ENCODE measurements around the gene CLPSL2. TPM values are rescaled to one million over a fixed set of nuclear protein-coding genes. Genes with fewer than 3 reads are reported as not detected.

The CLPSL2 gene
- total RNA-seq, 1 donor from 2014 or later = not detected

- TF ChIP-seq EZH2 (IDR thresholded peaks at IDR 0.05; ENCODE audit: insufficient read depth, low read length) = no peak
- no peak for TF ChIP-seq CTCF (IDR thresholded peaks at IDR 0.05; ENCODE audit: insufficient read depth, low read depth, low read length)
- no peaks in the 10 kb centered on the region for H3K4me1 ChIP-seq (ENCODE audit: insufficient read depth, low read length)
- no peak overlapping the region for H3K4me3 ChIP-seq (ENCODE audit: insufficient read depth, low read depth, low read length)
- no peak overlapping the region for H3K4me3 Mint-ChIP-seq (ENCODE audit: unreplicated experiment)
- no peak overlapping the region for H3K9ac ChIP-seq (ENCODE audit: low read length)
- no peaks in the 10 kb centered on the region for H4K20me1 ChIP-seq (ENCODE audit: insufficient read depth, low read length)
- no peaks in the 10 kb centered on the region for H3K9me3 ChIP-seq (ENCODE audit: insufficient read depth, low read depth, low read length)
- FAIRE-seq (no peak), DNase-seq (ENCODE audit: low read depth) (no peak)
- no peak overlapping the region for H3K27ac Mint-ChIP-seq (ENCODE audit: unreplicated experiment)
- H3K79me2 ChIP-seq (ENCODE audit: insufficient read depth, low read length) = no peaks in the 10 kb centered on the region
- peaks cover 1% of the 10 kb centered on the region for H3K36me3 Mint-ChIP-seq (ENCODE audit: low read depth, unreplicated experiment)
- H3K27me3 Mint-ChIP-seq (ENCODE audit: low read depth, unreplicated experiment) = peaks cover 4% of the 10 kb centered on the region
- H3K36me3 ChIP-seq (ENCODE audit: insufficient read depth, low read length) = no peaks in the 10 kb centered on the region
- H3K4me2 ChIP-seq (ENCODE audit: low read length) = no peak overlapping the region
- H3K27me3 ChIP-seq (ENCODE audit: insufficient read depth, low read length) = no peaks in the 10 kb centered on the region
- H3K27ac ChIP-seq (ENCODE audit: low read depth, low read length) = no peak overlapping the region
- no peaks in the 10 kb centered on the region for H3K4me1 Mint-ChIP-seq (ENCODE audit: low read depth, unreplicated experiment)
- no peak overlapping the region for H2AFZ ChIP-seq (ENCODE audit: low read depth, low read length)
- no peaks in the 10 kb centered on the region for H3K9me3 Mint-ChIP-seq (ENCODE audit: unreplicated experiment)
These were observed 41.1 kb downstream of the CLPSL2 start for GRCh38 chr6:35817515-35817914.

GRCh38 chr6:35823601-35824000 is 47.2 kb downstream of the CLPSL2 start:
- Histone ChIP-seq H2AFZ (ENCODE audit: low read depth, low read length) (no peak overlapping the region), H3K9ac (ENCODE audit: low read length) (no peak overlapping the region), H3K4me2 (ENCODE audit: low read length) (no peak overlapping the region), H4K20me1 (ENCODE audit: insufficient read depth, low read length) (no peaks in the 10 kb centered on the region), H3K27ac (ENCODE audit: low read depth, low read length) (no peak overlapping the region), H3K79me2 (ENCODE audit: insufficient read depth, low read length) (no peaks in the 10 kb centered on the region), H3K4me3 (ENCODE audit: insufficient read depth, low read depth, low read length) (no peak overlapping the region), H3K36me3 (ENCODE audit: insufficient read depth, low read length) (no peaks in the 10 kb centered on the region), H3K27me3 (ENCODE audit: insufficient read depth, low read length) (no peaks in the 10 kb centered on the region), H3K9me3 (ENCODE audit: insufficient read depth, low read depth, low read length) (no peaks in the 10 kb centered on the region), H3K4me1 (ENCODE audit: insufficient read depth, low read length) (no peaks in the 10 kb centered on the region)
- Mint-ChIP-seq H3K27ac (ENCODE audit: unreplicated experiment) (no peak overlapping the region), H3K4me3 (ENCODE audit: unreplicated experiment) (no peak overlapping the region), H3K4me1 (ENCODE audit: low read depth, unreplicated experiment) (no peaks in the 10 kb centered on the region), H3K9me3 (ENCODE audit: unreplicated experiment) (no peaks in the 10 kb centered on the region), H3K27me3 (ENCODE audit: low read depth, unreplicated experiment) (no peaks in the 10 kb centered on the region), H3K36me3 (ENCODE audit: low read depth, unreplicated experiment) (no peaks in the 10 kb centered on the region)
- FAIRE-seq (no peak), DNase-seq (ENCODE audit: low read depth) (no peak)
- TF ChIP-seq EZH2 (IDR thresholded peaks at IDR 0.05; ENCODE audit: insufficient read depth, low read length) = no peak
- TF ChIP-seq CTCF (IDR thresholded peaks at IDR 0.05; ENCODE audit: insufficient read depth, low read depth, low read length) = no peak

GRCh38 chr6:35824552-35825192 is 48.3 kb downstream of the CLPSL2 start:
- H3K27ac Mint-ChIP-seq (ENCODE audit: unreplicated experiment) = no peak overlapping the region
- Histone ChIP-seq H3K4me2 (ENCODE audit: low read length) (no peak overlapping the region), H3K4me3 (ENCODE audit: insufficient read depth, low read depth, low read length) (no peak overlapping the region), H3K79me2 (ENCODE audit: insufficient read depth, low read length) (no peaks in the 10 kb centered on the region), H4K20me1 (ENCODE audit: insufficient read depth, low read length) (no peaks in the 10 kb centered on the region), H3K9ac (ENCODE audit: low read length) (no peak overlapping the region), H3K36me3 (ENCODE audit: insufficient read depth, low read length) (no peaks in the 10 kb centered on the region), H2AFZ (ENCODE audit: low read depth, low read length) (no peak overlapping the region), H3K27ac (ENCODE audit: low read depth, low read length) (no peak overlapping the region), H3K4me1 (ENCODE audit: insufficient read depth, low read length) (no peaks in the 10 kb centered on the region), H3K9me3 (ENCODE audit: insufficient read depth, low read depth, low read length) (no peaks in the 10 kb centered on the region), H3K27me3 (ENCODE audit: insufficient read depth, low read length) (no peaks in the 10 kb centered on the region)
- H3K4me1 Mint-ChIP-seq (ENCODE audit: low read depth, unreplicated experiment) = no peaks in the 10 kb centered on the region
- no peak for TF ChIP-seq CTCF (IDR thresholded peaks at IDR 0.05; ENCODE audit: insufficient read depth, low read depth, low read length)
- no peak for TF ChIP-seq EZH2 (IDR thresholded peaks at IDR 0.05; ENCODE audit: insufficient read depth, low read length)
- no peaks in the 10 kb centered on the region for H3K36me3 Mint-ChIP-seq (ENCODE audit: low read depth, unreplicated experiment)
- H3K27me3 Mint-ChIP-seq (ENCODE audit: low read depth, unreplicated experiment) = no peaks in the 10 kb centered on the region
- DNase-seq (ENCODE audit: low read depth) = no peak
- peaks cover 2% of the 10 kb centered on the region for H3K9me3 Mint-ChIP-seq (ENCODE audit: unreplicated experiment)
- no peak for FAIRE-seq
- no peak overlapping the region for H3K4me3 Mint-ChIP-seq (ENCODE audit: unreplicated experiment)

Data from astrocyte (in vitro differentiated cells and primary cell).